ENCODE data around the gene G6PC3. TPM values are rescaled to one million over a fixed set of nuclear protein-coding genes. Genes with fewer than 3 reads are reported as not detected.
"Not testable (repeated sequence)": the region's sequence is repeated elsewhere in the genome, so short reads cannot be mapped to it uniquely, and the experiment has no call there.

Gene G6PC3
- total RNA-seq (10 to 100 TPM; 14.4 to 56.7 (median 36.2) TPM), polyA plus RNA-seq (10 to 100 TPM; 37.1 to 49.1 TPM)
- long read RNA-seq, donor 1, transcript G6PC3-201 (6 exons, 1,533 nt), result major isoform, 16 of 34 reads
- long read RNA-seq, donor 1, partial matches to known transcripts, result 1 of 34 reads
- long read RNA-seq, donor 1, other reads (novel, unspliced or antisense), result 16 of 34 reads
- long read RNA-seq, donor 2, transcript G6PC3-202 (6 exons, 1,572 nt), result minor isoform, 5 of 48 reads
- long read RNA-seq, donor 2, transcript G6PC3-201 (6 exons, 1,533 nt), result major isoform, 28 of 48 reads
- long read RNA-seq, donor 2, transcript G6PC3-203 (1 exons, 3,027 nt), result minor isoform, 6 of 48 reads
- long read RNA-seq, donor 2, partial matches to known transcripts, result 9 of 48 reads
- long read RNA-seq, donor 2, other reads (novel, unspliced or antisense), result 0 of 48 reads
- long read RNA-seq, donor 3, transcript G6PC3-201 (6 exons, 1,533 nt), result major isoform, 32 of 63 reads
- long read RNA-seq, donor 3, transcript G6PC3-202 (6 exons, 1,572 nt), result minor isoform, 7 of 63 reads
- long read RNA-seq, donor 3, partial matches to known transcripts, result 0 of 63 reads
- long read RNA-seq, donor 3, other reads (novel, unspliced or antisense), result 23 of 63 reads

GRCh38 chr17:44070455-44071197 is at the start of gene G6PC3:
Gene G6PC3 (plus strand): TSS chr17:44070735. CDS start chr17:44070966, 231 bp downstream.
- H3K9me3 ChIP-seq, result no peaks in the 10 kb centered on the region
- TF ChIP-seq CTCF (IDR thresholded peaks at IDR 0.05) (peak in 2 of 3 donors; percentile 23 to 49), EP300 (IDR thresholded peaks at IDR 0.05) (no peak), POLR2A (IDR thresholded peaks at IDR 0.05) (peak; percentile 67)
- H3K4me3 ChIP-seq, result peak within 1 kb of the TSS; percentile 64
- H3K27me3 ChIP-seq, result no peaks in the 10 kb centered on the region
- peak; percentile 94 to 96 (median 95) for DNase-seq
- H3K4me1 ChIP-seq (ENCODE audit: insufficient read depth), result peaks cover 8% of the 10 kb centered on the region
- H3K36me3 ChIP-seq, result no peaks in the 10 kb centered on the region
- intact Hi-C loops (cut with DNase I), result loop anchor here in 2 of 4 donors (5.0 kb wide), 1 partner anchor 37 kb away; no protein-coding TSS in a partner anchor
- WGBS, 3 donors, result 0 to 1% (median 0%) methylated on average over 46 to 53 of the region's 53 CpGs
- peak within 1 kb of the TSS; percentile 65 to 72 for H3K27ac ChIP-seq

- H3K4me3 ChIP-seq, DNase-seq: not testable (repeated sequence)
- WGBS, 3 donors, result 92 to 94% (median 93%) methylated on average over 7 of the region's 7 CpGs
Observed at GRCh38 chr17:44021227-44021626, 49.3 kb upstream of the G6PC3 start.

GRCh38 chr17:44022246-44022645 is 48.3 kb upstream of the G6PC3 start:
- Histone ChIP-seq H3K4me1 (ENCODE audit: insufficient read depth) (no peaks in the 10 kb centered on the region), H3K36me3 (no peaks in the 10 kb centered on the region), H3K27me3 (no peaks in the 10 kb centered on the region), H3K9me3 (no peaks in the 10 kb centered on the region), H3K27ac (no peak overlapping the region), H3K4me3 (no peak overlapping the region)
- intact Hi-C loops (cut with DNase I), result no loop called here
- DNase-seq, result no peak
- WGBS, 3 donors, result 93 to 100% (median 94%) methylated on average over 2 of the region's 2 CpGs
- no peak for TF ChIP-seq EP300 (IDR thresholded peaks at IDR 0.05)
- TF ChIP-seq POLR2A (IDR thresholded peaks at IDR 0.05), result no peak
- no peak for TF ChIP-seq CTCF (IDR thresholded peaks at IDR 0.05)

More at GRCh38 chr17:44021227-44021626, 49.3 kb upstream of the G6PC3 start:
- intact Hi-C loops (cut with DNase I); H3K9me3 ChIP-seq; H3K27me3 ChIP-seq; H3K36me3 ChIP-seq; H3K27ac ChIP-seq; H3K4me1 ChIP-seq (ENCODE audit: insufficient read depth): not testable (repeated sequence)

- Histone ChIP-seq H3K9me3 (no peaks in the 10 kb centered on the region), H3K4me3 (no peak overlapping the region), H3K27ac (no peak overlapping the region), H3K4me1 (ENCODE audit: insufficient read depth) (no peaks in the 10 kb centered on the region), H3K36me3 (no peaks in the 10 kb centered on the region), H3K27me3 (no peaks in the 10 kb centered on the region)
- intact Hi-C loops (cut with DNase I), result no loop called here
- TF ChIP-seq EP300 (IDR thresholded peaks at IDR 0.05) (no peak), CTCF (IDR thresholded peaks at IDR 0.05) (no peak), POLR2A (IDR thresholded peaks at IDR 0.05) (no peak)
- WGBS, 3 donors, result 78 to 87% (median 81%) methylated on average over 22 of the region's 22 CpGs
- no peak for DNase-seq
Observed at GRCh38 chr17:44023545-44024270, 46.8 kb upstream of the G6PC3 start.

Data from ovary (tissue), 10 donors.